Measurements from ENCODE around the gene DTD2.

Gene DTD2

DNA sequence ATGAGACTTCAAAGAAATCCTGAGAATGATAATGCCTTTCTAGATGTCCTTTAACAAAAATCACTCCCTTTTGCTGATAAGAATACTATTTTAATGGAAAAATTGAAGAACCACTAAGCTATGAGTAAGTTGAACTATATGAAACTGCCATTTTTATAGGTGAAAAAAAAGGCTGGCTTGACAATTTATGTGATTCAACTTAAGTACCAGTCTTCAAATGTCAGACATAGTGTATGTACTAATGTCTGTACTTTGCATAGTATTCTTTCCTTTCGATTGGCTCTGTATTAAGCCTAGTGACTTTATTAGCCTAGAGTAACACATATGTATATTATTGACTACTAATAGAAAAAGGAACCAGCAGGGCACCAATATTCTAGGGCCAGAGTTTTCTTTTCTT is 48.9 kb downstream of the DTD2 start:
- Histone ChIP-seq H3K27me3 (ENCODE audit: control insufficient read depth in 1 of 2, insufficient read depth in 2 of 2, low read length in 2 of 2) (no peaks in the 10 kb centered on the region), H3K9me3 (ENCODE audit: control insufficient read depth in 1 of 2, low read length in 2 of 2) (no peaks in the 10 kb centered on the region), H3K27ac (ENCODE audit: low read depth, low read length) (no peak overlapping the region), H3K4me1 (ENCODE audit: control insufficient read depth in 1 of 2, insufficient read depth in 2 of 2, low read length in 2 of 2) (peaks cover 7 to 9% of the 10 kb centered on the region in 2 donors), H3K9ac (ENCODE audit: low read depth in 1 of 2, low read length in 2 of 2) (no peak overlapping the region), H3K36me3 (ENCODE audit: control insufficient read depth in 1 of 2, insufficient read depth in 2 of 2, low read length in 2 of 2) (no peaks in the 10 kb centered on the region), H3K4me3 (ENCODE audit: low read depth in 1 of 2, low read length in 2 of 2) (no peak overlapping the region)

DNA sequence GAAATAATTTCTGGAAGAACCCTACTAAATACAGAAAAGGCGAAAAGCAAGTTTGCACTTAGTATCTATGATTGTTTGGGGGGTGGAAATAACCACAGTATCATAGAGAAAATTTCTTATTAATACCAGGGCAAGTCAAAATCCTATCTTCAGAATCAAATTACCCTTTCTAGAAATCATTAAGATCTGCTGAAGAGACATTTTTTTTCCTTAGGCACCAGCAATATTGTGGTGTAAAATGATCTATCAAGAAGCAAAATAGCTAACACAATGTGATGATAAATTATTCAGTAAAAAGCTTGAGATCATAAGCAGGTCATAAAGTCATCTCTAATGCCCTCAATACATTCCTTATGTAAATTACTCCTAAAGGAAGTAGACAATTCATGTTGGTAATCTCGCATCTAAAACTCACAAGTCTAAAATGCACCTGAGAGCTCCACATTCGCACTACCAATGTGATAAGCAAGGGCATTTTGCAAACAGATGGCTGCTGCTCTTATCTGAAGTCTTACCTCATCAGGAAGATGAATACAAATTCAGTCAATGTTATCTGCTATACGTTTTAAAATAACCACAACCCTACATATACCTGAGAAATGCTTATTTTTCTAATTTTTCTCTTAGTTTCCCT is 51.6 kb downstream of the DTD2 start:
- no peak overlapping the region for H3K4me3 ChIP-seq (ENCODE audit: low read depth in 1 of 2, low read length in 2 of 2)
- H3K27me3 ChIP-seq (ENCODE audit: control insufficient read depth in 1 of 2, insufficient read depth in 2 of 2, low read length in 2 of 2), result no peaks in the 10 kb centered on the region
- H3K27ac ChIP-seq (ENCODE audit: low read depth, low read length), result no peak overlapping the region
- no peak overlapping the region for H3K9ac ChIP-seq (ENCODE audit: low read depth in 1 of 2, low read length in 2 of 2)
- H3K9me3 ChIP-seq (ENCODE audit: control insufficient read depth in 1 of 2, low read length in 2 of 2), result no peaks in the 10 kb centered on the region
- H3K4me1 ChIP-seq (ENCODE audit: control insufficient read depth in 1 of 2, insufficient read depth in 2 of 2, low read length in 2 of 2), result peaks cover 5 to 7% of the 10 kb centered on the region in 2 donors
- H3K36me3 ChIP-seq (ENCODE audit: control insufficient read depth in 1 of 2, insufficient read depth in 2 of 2, low read length in 2 of 2), result peaks cover 0 to 17% of the 10 kb centered on the region in 2 donors

DNA sequence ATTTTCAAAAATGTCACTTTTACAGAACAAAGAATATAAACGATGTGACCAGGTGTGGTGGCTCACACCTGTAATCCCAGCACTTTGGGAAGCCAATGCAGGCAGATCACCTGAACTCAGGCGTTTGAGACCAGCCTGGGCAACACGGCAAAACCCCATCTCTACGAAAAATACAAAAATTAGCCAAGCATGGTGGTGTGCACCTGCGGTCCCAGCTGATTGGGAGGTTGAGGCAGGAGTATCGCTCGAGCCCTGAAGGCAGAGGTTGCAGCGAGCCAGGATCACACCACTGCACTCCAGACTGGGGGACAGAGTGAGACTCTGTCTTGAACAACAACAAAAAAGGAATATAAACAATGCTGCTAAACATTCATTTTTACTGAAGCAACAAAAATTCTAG is 52.2 kb downstream of the DTD2 start:
- Histone ChIP-seq H3K4me3 (ENCODE audit: low read depth in 1 of 2, low read length in 2 of 2) (no peak overlapping the region), H3K9ac (ENCODE audit: low read depth in 1 of 2, low read length in 2 of 2) (no peak overlapping the region)

DNA sequence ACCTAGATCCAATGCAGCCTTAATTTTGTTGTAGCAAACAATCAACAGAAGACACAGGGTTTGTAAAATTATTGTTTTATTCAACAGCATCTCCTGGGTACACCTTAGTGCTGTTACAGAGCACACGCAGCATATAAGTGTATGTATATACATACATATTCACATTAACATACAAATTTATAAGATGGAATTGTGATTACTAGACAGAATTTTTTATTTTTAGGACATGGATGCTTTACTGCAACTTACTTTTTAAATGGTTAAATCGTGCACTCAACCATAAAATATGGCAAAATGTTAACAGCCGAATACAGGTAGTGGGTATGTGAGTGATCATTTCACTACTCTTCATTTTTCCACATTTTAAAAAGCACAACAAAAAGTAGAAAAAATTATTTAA is 53.6 kb downstream of the DTD2 start:
- Histone ChIP-seq H3K36me3 (ENCODE audit: control insufficient read depth in 1 of 2, insufficient read depth in 2 of 2, low read length in 2 of 2) (peaks cover 1 to 24% of the 10 kb centered on the region in 2 donors), H3K27me3 (ENCODE audit: control insufficient read depth in 1 of 2, insufficient read depth in 2 of 2, low read length in 2 of 2) (no peaks in the 10 kb centered on the region), H3K4me3 (ENCODE audit: low read depth in 1 of 2, low read length in 2 of 2) (no peak overlapping the region), H3K4me1 (ENCODE audit: control insufficient read depth in 1 of 2, insufficient read depth in 2 of 2, low read length in 2 of 2) (peaks cover 5 to 7% of the 10 kb centered on the region in 2 donors), H3K9ac (ENCODE audit: low read depth in 1 of 2, low read length in 2 of 2) (no peak overlapping the region), H3K9me3 (ENCODE audit: control insufficient read depth in 1 of 2, low read length in 2 of 2) (no peaks in the 10 kb centered on the region), H3K27ac (ENCODE audit: low read depth, low read length) (no peak overlapping the region)

More for the DNA sequence above, 52.2 kb downstream of the DTD2 start:
- no peak overlapping the region for H3K27ac ChIP-seq (ENCODE audit: low read depth, low read length)
- peaks cover 5 to 7% of the 10 kb centered on the region in 2 donors for H3K4me1 ChIP-seq (ENCODE audit: control insufficient read depth in 1 of 2, insufficient read depth in 2 of 2, low read length in 2 of 2)
- H3K36me3 ChIP-seq (ENCODE audit: control insufficient read depth in 1 of 2, insufficient read depth in 2 of 2, low read length in 2 of 2), result peaks cover 0 to 19% of the 10 kb centered on the region in 2 donors
- H3K27me3 ChIP-seq (ENCODE audit: control insufficient read depth in 1 of 2, insufficient read depth in 2 of 2, low read length in 2 of 2), result no peaks in the 10 kb centered on the region
- no peaks in the 10 kb centered on the region for H3K9me3 ChIP-seq (ENCODE audit: control insufficient read depth in 1 of 2, low read length in 2 of 2)

DNA sequence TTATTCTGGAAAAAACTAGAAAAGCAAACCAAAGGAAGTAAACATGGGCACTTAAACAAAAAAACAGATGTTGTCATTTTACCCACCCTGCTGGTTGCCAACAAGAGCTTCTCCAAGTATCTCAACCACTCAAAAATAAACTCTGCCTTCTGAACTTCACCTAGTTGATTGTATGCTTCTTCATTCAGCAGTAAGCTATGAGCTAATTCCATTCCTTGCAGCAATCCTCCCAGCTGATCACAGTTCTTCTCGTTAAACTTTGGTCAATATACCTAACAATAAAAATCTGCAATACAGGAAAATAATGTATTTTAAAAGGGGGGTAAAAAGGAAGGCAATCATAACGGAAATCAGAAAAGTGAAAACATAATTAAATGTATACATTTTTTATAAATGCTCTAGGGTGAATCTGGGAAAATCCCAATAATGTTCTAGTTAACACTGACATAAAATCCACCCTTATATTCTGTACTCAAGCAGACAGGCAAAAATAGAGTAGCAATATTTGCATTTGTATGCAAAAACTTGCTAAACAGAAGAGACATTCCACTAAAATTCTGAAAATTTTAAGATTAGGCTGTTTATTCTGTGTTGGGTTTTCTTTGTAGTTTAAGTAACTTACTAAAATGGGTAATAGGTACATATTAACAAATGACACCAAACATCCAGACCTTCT is 54.4 kb downstream of the DTD2 start:
- Histone ChIP-seq H3K27me3 (ENCODE audit: control insufficient read depth in 1 of 2, insufficient read depth in 2 of 2, low read length in 2 of 2) (no peaks in the 10 kb centered on the region), H3K4me3 (ENCODE audit: low read depth in 1 of 2, low read length in 2 of 2) (no peak overlapping the region), H3K9ac (ENCODE audit: low read depth in 1 of 2, low read length in 2 of 2) (no peak overlapping the region), H3K27ac (ENCODE audit: low read depth, low read length) (no peak overlapping the region), H3K9me3 (ENCODE audit: control insufficient read depth in 1 of 2, low read length in 2 of 2) (no peaks in the 10 kb centered on the region), H3K36me3 (ENCODE audit: control insufficient read depth in 1 of 2, insufficient read depth in 2 of 2, low read length in 2 of 2) (peaks cover 7 to 32% of the 10 kb centered on the region in 2 donors), H3K4me1 (ENCODE audit: control insufficient read depth in 1 of 2, insufficient read depth in 2 of 2, low read length in 2 of 2) (peaks cover 5 to 7% of the 10 kb centered on the region in 2 donors)

DNA sequence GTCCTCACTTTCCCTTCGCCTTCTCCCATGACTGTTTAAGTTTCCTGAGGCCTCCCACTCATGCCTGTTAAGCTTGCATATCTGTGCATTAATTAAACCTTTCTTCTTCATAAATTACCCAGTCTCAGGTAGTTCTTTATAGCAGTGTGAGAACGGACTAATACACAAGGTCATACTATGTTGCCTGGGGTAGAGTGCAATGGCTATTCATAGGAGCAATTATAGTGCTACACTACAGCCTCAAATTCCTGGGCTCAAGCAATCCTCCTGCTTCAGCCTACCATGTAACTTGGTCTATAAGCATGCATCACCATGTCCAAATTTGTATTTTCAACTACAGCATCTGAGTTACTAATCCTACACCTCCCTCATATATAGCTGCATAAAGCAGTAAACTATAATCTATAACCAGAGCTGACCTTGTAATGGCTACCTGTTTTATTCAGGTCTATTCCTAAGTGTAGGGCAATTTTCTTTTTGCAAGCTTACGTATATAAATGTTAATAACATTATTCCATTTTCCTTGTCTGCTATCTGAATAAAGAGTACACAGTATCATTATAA is 55.9 kb downstream of the DTD2 start:
- Histone ChIP-seq H3K4me1 (ENCODE audit: control insufficient read depth in 1 of 2, insufficient read depth in 2 of 2, low read length in 2 of 2) (peaks cover 5 to 7% of the 10 kb centered on the region in 2 donors), H3K27ac (ENCODE audit: low read depth, low read length) (no peak overlapping the region), H3K27me3 (ENCODE audit: control insufficient read depth in 1 of 2, insufficient read depth in 2 of 2, low read length in 2 of 2) (no peaks in the 10 kb centered on the region), H3K36me3 (ENCODE audit: control insufficient read depth in 1 of 2, insufficient read depth in 2 of 2, low read length in 2 of 2) (peaks cover 7 to 39% of the 10 kb centered on the region in 2 donors), H3K9me3 (ENCODE audit: control insufficient read depth in 1 of 2, low read length in 2 of 2) (no peaks in the 10 kb centered on the region), H3K9ac (ENCODE audit: low read depth in 1 of 2, low read length in 2 of 2) (no peak overlapping the region), H3K4me3 (ENCODE audit: low read depth in 1 of 2, low read length in 2 of 2) (no peak overlapping the region)

DNA sequence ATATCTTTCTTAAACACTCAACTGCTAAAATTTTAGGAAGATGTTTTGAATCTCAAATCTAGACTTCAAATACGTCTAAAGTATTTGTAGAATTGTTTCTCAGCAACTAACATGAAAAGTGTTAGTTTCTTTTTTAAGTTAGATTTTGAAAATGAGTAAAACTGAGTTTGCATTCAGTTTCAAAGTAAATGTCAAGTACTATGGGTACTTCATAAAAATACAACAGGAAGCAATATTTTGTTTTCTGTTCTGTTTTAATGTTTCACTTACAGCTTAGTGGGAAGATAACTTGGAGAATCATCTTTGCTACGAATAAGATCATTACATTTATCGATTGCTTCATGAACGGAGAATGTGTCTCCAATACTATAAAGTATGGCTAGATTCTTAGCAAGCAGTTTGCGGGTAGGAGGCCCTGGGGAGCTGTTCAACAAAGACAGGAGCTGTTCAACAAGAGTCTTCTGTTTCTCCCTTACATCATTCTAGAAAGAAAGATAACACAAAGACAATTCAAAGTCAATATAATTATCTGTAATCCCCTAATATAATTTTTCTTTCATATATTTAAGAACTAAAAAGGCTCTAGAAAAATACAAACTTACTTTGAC is 57.2 kb downstream of the DTD2 start:
- H3K27ac ChIP-seq (ENCODE audit: low read depth, low read length), result no peak overlapping the region
- H3K9me3 ChIP-seq (ENCODE audit: control insufficient read depth in 1 of 2, low read length in 2 of 2), result no peaks in the 10 kb centered on the region
- no peaks in the 10 kb centered on the region for H3K4me1 ChIP-seq (ENCODE audit: control insufficient read depth in 1 of 2, insufficient read depth in 2 of 2, low read length in 2 of 2)
- no peak overlapping the region for H3K9ac ChIP-seq (ENCODE audit: low read depth in 1 of 2, low read length in 2 of 2)
- peaks cover 10 to 44% of the 10 kb centered on the region in 2 donors for H3K36me3 ChIP-seq (ENCODE audit: control insufficient read depth in 1 of 2, insufficient read depth in 2 of 2, low read length in 2 of 2)
- no peaks in the 10 kb centered on the region for H3K27me3 ChIP-seq (ENCODE audit: control insufficient read depth in 1 of 2, insufficient read depth in 2 of 2, low read length in 2 of 2)
- H3K4me3 ChIP-seq (ENCODE audit: low read depth in 1 of 2, low read length in 2 of 2), result no peak overlapping the region

Measured in duodenal mucosa (tissue), 2 donors.